ENCODE measurements around the gene POTEF.
"Not testable (repeated sequence)": the region's sequence is repeated elsewhere in the genome, so short reads cannot be mapped to it uniquely, and the experiment has no call there.

GRCh38 chr2:130129120-130129829 is at the start of gene POTEF:
- not testable (repeated sequence) for TF ChIP-seq CTCF (optimal IDR thresholded peaks at IDR 0.05 in 1 of 3, IDR thresholded peaks at IDR 0.05 in 1 of 3, conservative IDR thresholded peaks at IDR 0.05 in 1 of 3; ENCODE audit: extremely low read depth in 1 of 3, insufficient read depth in 2 of 3, low read length in 3 of 3); EZH2 (IDR thresholded peaks at IDR 0.05; ENCODE audit: low read length)

Measured in keratinocyte (primary cell).